AG04449 (cell line): ENCODE measurements around the gene S100A7.
"Not testable (repeated sequence)": the region's sequence is repeated elsewhere in the genome, so short reads cannot be mapped to it uniquely, and the experiment has no call there.

ENCODE experiments used
- CTCF ChIA-PET: fragments of 350-600 bp; formaldehyde crosslinking; extraction: SDS; loops from one replicate; lab custom pipeline; 2021; ENCODE audit warnings: antibody characterized with exemption; lab: Yijun Ruan, JAX
- POLR2A ChIA-PET: fragments of 400-600, 350-600 bp; formaldehyde crosslinking; extraction: SDS; loops from one replicate; lab custom pipeline; 2020; ENCODE audit warnings: antibody characterized with exemption, inconsistent platforms; lab: Yijun Ruan, JAX
- DNase-seq: peaks from one replicate; pipeline ENCODE4 v3.0.0-alpha.2; 2010; ENCODE audit warnings: low read depth, low spot score
- H3K4me3 ChIP-seq: 2 replicates; pipeline ENCODE4 v1.5.1; 2011; ENCODE audit warnings: low read depth, mild to moderate bottlenecking, control low read depth, low read length
- TF ChIP-seq, protein P1 (sequence below): IDR thresholded peaks from one replicate; pipeline ENCODE4 v1.5.1; 2011; ENCODE audit warnings: mild to moderate bottlenecking, moderate library complexity, low read length, control low read depth, inconsistent platforms; ENCODE audit not compliant: insufficient read depth; ENCODE audit errors: missing control alignments

S100A7 gene

DNA sequence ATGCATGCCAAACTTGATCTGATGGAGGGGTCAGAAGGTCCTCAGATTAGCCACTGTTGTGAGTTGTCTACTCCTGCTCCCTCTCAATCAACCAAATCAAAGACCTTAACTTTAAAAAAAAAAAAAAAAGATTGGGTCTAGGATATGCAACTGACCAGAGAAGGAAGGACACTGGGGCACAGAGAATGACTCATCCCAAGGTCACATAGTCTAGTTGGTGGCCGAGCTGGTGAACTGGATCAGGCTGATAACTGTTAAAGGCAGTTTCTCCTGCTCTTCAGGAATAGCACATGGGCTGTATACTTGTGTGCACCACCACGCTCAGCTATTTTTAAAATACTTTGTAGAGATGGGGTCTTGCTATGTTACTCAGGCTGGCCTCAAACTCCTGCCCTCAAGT is 14.8 kb upstream of the S100A7 start:
- CTCF ChIA-PET = interaction anchor here (0.6 to 1.1 kb wide), 3 partner anchors 13 to 58 kb away, joined by 3 to 4 read pairs (median 3); no protein-coding TSS in a partner anchor
- no peak overlapping the region for H3K4me3 ChIP-seq
- no peak for DNase-seq
- TF ChIP-seq, protein P1, sequence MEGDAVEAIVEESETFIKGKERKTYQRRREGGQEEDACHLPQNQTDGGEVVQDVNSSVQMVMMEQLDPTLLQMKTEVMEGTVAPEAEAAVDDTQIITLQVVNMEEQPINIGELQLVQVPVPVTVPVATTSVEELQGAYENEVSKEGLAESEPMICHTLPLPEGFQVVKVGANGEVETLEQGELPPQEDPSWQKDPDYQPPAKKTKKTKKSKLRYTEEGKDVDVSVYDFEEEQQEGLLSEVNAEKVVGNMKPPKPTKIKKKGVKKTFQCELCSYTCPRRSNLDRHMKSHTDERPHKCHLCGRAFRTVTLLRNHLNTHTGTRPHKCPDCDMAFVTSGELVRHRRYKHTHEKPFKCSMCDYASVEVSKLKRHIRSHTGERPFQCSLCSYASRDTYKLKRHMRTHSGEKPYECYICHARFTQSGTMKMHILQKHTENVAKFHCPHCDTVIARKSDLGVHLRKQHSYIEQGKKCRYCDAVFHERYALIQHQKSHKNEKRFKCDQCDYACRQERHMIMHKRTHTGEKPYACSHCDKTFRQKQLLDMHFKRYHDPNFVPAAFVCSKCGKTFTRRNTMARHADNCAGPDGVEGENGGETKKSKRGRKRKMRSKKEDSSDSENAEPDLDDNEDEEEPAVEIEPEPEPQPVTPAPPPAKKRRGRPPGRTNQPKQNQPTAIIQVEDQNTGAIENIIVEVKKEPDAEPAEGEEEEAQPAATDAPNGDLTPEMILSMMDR = no peak
- POLR2A ChIA-PET = no interaction called here

DNA sequence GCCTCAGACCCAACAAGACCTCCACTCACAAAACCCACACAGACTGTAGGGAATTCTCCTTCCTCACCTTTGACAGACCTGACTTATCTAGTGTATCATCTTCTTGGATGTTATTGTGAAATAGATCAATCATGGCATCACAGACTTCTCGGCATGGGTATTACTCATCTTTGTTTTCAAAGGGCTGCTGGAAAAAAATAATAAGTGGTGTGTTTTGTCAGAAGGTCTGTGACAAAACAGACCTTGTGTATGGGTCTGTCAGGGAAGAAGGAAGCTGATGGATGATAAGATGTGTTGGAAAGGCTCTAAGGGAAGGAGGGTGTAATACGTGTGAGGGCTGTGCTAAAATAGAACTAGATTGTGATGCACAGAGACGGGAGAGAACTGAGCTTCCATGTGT is 13.9 kb upstream of the S100A7 start:
- POLR2A ChIA-PET = no interaction called here
- no peak overlapping the region for H3K4me3 ChIP-seq
- no peak for DNase-seq
- TF ChIP-seq, protein P1 = no peak
- CTCF ChIA-PET = no interaction called here

DNA sequence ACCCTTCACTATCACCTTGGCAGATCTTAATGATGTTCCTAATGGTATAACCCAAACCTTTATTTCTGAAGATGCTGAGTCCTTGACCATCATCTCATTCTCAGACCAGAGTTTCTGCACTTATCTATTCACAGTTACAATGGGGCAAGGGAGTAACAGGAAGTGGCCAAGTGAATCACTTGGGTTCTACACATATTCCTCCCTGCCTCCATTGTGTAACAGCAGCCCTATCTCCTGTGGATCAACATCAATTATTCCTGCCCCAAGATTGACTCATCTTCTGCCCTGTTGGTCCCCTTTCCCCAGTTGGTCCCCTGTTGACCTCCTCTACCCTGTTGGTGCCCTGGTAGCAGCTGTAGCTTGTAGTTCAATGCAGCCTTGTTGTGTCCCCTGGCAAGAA is 10.3 kb upstream of the S100A7 start:
- no peak overlapping the region for H3K4me3 ChIP-seq
- DNase-seq = no peak
- TF ChIP-seq, protein P1 = no peak
- ChIA-PET POLR2A (no interaction called here), CTCF (interaction anchor here (2.4 kb wide), 1 partner anchor 24 kb away, joined by 14 read pairs; no protein-coding TSS in a partner anchor)

DNA sequence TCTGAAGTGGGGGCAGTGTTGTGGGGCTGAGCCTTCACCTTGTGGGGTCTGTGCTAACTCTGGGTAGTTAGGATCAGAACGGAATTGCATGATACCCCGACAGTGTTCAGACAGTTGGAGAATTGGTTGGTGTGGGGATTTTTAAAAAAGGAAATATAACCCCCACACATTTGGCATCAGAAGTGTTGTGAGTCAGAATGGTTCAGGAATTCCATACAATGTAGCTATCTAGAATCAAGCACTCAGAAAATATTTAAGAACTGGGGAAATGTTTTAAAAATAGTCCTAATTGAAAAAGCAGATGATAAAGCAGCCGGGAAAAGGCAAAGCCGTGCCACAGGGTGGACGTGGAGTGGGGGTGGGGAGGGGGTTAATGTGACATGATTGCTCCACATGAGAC is 6.5 kb upstream of the S100A7 start:
- ChIA-PET CTCF (interaction anchor here (1.0 to 3.2 kb wide), 12 partner anchors 10 to 113 kb away, joined by 3 to 56 read pairs (median 4); no protein-coding TSS in a partner anchor), POLR2A (no interaction called here)
- no peak for DNase-seq
- TF ChIP-seq, protein P1 = no peak
- no peak overlapping the region for H3K4me3 ChIP-seq

DNA sequence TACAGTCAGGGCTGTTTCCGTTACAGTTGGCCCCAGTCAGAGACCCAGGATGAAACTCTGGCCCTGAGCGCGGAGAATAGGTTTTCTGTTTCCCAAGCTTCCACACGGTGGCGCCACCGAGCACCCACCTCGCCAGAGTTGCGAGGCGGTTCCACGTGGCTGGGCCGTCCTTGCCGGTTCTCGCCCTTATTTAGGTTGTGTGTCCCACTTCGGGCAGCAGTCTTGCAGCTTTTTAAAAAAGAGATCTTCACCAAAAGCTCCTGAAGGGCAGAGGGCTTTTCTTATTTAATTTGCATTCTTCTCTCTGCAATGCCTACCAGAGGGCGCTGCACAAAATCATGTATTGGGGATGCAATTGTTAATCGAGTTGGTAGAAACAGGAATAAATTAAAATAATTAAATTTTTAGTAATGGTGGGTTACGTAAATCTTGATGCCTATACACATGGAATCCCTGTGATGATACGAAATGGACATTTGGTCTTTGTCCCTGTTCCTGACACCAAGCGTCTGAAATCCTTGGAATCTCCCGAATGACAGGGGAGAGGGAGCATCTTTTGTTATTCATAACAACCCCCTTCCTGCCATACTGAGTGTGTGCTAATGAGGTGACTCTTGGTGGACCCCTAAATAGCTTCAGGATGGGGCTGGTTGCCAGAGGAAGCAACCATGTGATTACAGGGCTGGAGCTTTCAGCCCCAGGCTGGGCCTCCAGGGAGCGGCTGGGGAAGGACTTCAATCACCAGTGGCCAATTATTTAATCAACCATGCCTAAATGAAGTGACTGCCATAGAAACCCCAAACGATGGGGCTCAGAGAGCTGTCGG is 5.6 kb upstream of the S100A7 start:
- ChIA-PET POLR2A (no interaction called here), CTCF (interaction anchor here (0.7 to 3.2 kb wide), 25 partner anchors 9 to 522 kb away, joined by 3 to 56 read pairs (median 4); no protein-coding TSS in a partner anchor)
- TF ChIP-seq, protein P1 = peak; percentile 76
- H3K4me3 ChIP-seq = no peak overlapping the region
- no peak for DNase-seq

DNA sequence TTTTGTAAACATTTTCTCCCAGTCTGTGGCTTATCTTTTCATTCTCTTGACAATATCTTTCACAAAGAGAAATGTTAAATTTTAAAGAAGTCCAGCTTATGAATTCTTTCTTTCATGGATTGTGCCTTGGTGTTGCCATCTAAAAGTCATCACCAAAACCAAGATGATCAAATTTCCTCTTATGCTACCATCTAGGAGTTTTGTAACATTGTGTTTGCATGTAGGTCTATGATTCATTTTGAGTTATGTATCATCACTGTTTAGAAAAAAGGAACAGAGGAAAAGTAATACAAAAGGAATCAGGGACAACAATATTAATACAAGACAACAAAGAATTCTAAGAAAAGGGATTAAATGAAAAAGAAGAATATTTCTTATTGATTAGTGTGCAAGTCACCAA is 2.3 kb upstream of the S100A7 start:
- DNase-seq, H3K4me3 ChIP-seq, POLR2A ChIA-PET, CTCF ChIA-PET: not testable (repeated sequence)
